ENCODE data around the gene ERGIC1.

GRCh38 chr5:172835994-172836356 is 1.9 kb downstream of the ERGIC1 start:
- TF ChIP-seq FOXK2 (IDR thresholded peaks at IDR 0.05) (no peak), BHLHE40 (IDR thresholded peaks at IDR 0.05; ENCODE audit: borderline replicate concordance) (no peak), PKNOX1 (IDR thresholded peaks at IDR 0.05) (no peak), FOXA1 (IDR thresholded peaks at IDR 0.05) (no peak), HDGF (IDR thresholded peaks at IDR 0.05; ENCODE audit: borderline replicate concordance) (no peak), SP1 (IDR thresholded peaks at IDR 0.05) (no peak)

Data from HEK293T (cell line).